CD4-positive, alpha-beta T cell treated with Interferon alpha-2 for 1 hour (primary cell): ENCODE data around the gene C2orf68.
"Not testable (repeated sequence)": the region's sequence is repeated elsewhere in the genome, so short reads cannot be mapped to it uniquely, and the experiment has no call there.

ENCODE experiments used
- DNase-seq, 2 donors: peaks; one replicate each; pipeline ENCODE4 v3.0.0-alpha.2; 2020 to 2022

Gene C2orf68, protein sequence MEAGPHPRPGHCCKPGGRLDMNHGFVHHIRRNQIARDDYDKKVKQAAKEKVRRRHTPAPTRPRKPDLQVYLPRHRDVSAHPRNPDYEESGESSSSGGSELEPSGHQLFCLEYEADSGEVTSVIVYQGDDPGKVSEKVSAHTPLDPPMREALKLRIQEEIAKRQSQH

DNA sequence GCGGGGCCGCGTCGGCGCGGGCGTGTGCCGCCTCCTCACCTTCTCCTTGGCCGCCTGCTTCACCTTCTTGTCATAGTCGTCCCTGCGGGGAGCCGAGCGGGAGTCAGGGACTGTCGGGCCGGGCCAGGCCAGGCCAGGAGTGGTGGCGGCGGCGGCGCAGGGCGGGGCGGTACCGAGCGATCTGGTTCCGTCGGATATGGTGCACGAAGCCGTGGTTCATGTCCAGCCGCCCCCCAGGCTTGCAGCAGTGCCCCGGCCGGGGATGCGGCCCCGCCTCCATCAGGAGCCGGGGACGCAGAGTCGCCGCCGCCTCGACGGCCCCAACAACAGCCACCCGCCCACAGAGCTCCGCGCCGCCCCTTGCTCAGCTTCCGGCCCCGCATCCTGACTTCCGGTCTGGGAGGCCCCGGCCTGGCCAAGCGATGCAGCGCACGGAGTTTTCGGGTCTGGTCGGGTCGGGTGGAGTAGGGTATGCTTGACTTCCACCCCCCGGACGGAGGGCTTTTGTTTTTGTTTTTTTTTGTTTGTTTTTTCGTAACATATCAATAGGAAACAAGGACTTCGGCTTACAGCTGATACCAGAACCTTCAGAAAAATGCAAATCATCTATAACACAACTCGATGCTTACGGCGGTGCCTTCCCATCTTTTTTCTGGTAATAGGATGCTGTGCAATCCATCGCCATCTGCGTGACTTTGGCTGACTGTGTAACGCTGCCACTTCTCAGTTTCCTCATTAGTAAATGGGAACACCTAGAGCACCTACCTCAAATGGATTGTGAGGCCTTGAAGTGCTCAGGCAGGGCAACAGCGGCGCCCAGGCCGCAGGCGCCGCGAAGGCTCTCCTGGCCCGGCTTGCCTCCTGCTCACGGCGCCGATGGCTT lies at the start of gene C2orf68:
Gene C2orf68 (minus strand): TSS at position 362 of the 883 bp plus-strand sequence. CDS start 82 bp downstream, at position 280.
- peak; percentile 80 to 86 for DNase-seq

DNA sequence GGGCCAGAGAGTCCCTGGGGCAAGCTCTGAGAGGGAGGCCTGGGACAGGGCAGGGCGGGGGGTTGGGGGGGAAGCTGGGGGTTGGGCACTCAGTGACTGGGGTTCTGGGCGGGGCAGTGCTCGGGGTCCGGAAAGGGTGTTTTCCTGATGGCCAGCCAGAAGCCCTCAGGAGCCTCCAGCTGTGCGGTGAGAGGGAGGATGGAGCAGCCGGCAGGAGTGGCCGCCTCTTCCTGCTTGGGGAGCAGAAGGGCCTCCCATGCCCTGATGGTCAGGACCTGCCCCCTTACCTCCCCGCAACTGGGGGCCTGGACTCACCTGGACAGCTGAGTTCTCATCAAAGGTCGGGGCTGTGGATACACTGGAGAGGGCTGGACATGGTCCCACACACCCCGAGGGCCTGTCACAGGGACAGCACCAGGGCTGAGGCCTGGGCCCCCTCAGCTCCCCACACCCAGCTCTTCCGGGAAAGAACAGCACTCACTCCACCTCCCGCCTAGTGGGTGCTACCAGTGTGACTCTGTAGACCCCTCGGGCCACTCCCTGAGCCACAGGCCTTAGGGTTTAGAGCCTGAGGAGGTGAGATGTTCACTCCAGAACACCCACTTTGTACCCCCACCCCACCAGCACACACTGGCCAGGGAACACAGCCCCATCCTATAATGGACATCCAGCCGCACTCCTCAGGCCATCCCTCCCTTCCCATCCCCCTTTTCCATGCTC lies 49.4 kb upstream of the C2orf68 start:
- DNase-seq = no peak

DNA sequence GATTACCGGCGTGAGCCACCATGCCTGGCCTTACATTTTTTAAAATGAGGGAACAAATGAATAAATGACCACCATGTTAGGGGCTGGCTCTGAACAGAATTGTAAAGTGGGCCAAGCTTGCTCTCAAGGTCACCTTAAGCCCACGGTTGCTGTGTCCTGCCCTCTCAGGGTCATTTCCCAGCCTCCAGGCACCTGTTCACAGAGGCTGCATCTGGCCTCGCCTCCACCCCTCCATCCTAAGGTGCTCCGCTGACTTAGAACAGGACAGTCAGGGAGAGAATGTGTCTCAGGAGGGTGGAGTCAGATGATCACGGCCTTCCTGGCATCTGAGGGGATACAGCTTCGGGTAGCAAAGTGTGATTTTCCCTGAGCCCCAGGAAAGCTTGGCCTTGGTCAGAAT lies 48.9 kb upstream of the C2orf68 start:
- no peak for DNase-seq

DNA sequence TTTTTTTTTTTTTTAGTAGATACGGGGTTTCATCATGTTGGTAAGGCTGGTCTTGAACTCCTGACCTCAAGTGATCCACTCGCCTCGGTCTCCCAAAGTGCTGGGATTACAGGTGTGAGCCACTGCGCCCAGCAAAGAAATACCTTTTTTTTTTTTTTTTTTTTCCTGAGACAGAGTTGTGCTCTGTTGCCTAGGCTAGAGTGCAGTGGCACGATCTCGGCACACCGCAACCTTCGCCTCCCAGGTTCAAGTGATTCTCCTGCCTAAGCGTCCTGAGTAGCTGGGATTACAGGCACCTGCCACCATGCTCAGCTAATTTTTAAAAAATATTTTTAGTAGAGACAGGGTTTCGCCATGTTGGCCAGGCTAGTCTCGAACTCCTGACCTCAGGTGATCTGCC lies 48.4 kb upstream of the C2orf68 start:
- DNase-seq = not testable (repeated sequence)

DNA sequence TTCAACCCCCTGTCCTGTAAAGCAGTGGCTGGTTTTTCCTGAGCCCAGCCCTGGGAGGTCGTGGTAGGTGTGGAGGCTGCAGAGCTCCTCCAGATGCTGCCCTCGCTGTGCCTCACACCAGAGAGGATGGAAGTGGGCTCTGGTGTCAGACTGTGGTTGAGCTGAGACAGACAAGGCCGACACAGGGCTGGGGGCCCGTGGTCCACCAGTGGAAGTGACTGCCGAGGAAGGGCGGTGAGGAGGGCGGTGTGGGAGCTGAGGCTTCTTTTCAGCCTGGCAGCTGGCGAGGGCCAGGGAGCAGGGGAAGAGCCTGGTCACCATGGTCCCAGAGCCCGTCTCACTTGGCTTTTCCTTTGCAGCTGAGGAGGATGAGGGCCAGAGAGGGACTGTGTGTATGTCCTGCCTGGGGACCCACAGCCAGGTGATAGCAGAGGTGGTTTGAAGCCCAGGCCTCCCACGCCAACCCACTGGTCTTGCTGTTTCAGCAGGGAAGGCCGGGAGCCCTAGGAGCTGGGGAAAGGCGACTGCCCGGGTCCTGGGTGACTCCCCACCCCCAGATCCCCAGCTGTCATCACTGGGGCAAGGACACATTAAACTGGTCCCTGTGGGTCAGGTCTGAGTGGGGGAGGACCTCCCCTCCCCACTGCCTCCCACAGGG lies 47.6 kb upstream of the C2orf68 start:
- no peak for DNase-seq

DNA sequence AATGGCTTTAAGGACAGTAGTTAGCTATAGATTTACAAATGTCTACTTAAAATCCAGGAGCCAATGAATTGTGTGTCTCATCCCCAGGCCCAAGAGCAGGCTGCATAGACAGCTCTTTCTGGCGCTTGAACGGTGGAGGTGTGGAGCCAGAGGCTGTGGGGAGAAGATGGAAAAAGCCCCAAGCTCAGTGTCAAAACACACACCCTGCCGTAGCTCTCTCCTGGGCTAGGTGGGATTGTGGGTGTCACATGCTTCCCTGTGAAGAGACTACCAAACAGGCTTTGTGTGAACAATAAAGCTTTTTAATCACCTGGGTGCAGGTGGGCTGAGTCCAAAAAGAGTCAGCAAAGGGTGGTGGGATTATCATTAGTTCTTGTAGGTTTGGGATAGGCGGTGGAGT lies 45.5 kb upstream of the C2orf68 start:
- DNase-seq = not testable (repeated sequence)

DNA sequence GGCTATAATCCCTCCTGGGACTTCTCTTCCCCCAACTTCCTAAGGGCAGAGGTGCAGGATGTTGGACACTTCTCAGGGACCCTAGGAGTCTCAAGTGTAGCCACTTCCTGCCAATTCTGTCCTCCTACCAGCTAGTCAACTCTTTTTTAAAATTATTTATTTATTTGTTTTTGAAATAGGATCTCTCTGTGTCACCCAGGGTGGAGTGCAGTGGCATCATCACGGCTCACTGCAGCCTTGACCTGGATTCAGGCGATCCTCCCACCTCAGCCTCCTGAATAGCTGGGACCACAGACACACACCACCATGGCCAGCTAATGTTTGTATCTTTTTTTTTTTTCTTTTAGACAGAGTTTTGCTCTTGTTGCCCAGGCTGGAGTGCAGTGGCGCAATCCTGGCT lies 44.6 kb upstream of the C2orf68 start:
- DNase-seq = no peak

DNA sequence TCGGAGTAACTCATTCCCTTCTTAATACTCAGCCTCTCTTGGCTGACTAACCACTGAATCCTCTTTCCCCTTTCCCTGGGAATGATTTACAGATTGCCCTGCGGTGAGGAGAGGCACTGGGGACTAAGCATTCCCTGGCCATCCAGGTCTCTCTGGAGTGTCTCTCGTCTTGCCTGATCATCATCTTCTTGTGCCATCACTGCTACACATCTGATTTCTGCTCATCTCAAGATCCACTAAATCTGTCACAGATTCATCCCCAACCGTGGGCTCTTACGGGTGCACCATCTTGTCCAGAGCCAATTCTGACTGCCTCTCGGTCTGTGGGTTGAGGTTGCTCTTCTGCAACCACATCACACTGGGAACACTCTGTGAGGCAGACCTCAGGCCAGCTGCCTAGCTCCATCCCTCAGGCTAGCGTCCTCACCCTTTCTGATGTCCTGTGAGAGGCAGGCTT lies 44.1 kb upstream of the C2orf68 start:
- DNase-seq = no peak

DNA sequence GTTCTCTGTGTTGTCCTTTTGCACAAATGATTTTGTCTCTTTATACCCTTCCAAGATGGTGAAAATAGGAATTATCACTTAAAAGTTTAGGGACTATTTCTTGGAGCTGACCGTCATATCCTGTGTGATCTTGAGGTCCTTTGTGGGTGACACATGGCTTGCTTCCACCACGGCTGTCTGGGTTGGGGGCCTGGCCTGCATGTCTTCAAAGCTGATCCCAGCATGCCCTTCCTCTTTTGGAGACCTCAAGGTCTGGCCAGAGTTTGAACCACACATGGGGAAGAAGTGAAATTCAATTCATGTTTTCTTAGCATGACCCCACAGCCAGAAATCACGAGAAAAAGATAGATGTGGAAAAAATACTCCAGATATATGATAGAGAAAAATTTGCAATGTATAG lies 42.1 kb upstream of the C2orf68 start:
- no peak for DNase-seq

DNA sequence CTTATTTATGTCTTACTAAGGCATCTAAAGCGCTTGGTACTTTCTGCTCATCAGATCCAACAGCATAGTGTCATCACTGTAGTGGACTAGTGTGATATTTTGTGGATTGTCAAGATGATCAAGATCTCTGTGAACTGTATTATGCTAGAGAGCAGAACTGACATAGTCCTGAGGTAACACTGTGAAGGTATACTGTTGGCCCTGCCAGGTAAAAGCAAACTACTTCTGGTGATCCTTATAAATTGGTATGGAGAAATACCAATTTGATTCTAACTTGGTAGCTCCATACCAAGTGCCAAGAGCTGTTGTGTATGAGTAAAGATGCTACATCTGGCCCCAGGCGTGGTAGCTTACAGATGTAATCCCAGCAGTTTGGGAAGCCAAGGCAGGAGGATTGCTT lies 40.2 kb upstream of the C2orf68 start:
- no peak for DNase-seq

DNA sequence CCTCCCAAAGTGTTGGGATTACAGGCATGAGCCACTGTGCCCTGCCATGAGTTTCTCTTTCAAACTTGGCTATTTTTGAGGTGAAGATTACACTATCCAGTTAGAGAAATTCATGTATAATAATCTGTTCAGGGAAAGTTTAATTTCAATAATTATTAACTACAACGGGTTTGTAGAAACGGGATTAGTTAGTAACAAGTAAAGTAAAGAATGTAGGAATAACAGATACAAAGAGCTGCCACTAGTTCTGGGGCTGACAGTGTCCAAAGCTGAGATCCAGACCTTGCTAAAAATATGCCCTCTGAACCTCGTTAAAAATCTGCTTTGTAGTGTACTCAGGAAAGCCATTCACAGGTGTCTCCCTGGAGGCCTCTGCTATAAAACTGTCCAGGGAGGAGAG lies 39.2 kb upstream of the C2orf68 start:
- DNase-seq = no peak

DNA sequence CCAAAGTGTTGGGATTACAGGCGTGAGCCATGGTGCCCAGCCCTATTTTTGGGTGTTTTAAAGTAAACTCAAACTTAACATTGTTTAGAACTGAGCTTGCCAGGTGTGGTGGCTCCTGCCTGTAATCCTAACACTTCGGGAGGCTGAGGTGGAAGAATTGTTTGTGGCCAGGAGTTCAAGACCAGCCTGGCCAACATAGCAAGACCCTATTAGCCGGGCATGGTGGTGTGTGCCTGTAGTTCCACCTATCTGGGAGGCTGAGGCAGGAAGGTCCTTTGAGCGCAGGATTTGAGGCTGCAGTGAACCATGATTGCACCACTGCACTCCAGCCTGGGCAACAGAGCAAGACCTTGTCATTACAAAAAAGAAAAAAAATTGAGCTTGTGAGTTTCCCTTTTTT lies 38.6 kb upstream of the C2orf68 start:
- DNase-seq = no peak

DNA sequence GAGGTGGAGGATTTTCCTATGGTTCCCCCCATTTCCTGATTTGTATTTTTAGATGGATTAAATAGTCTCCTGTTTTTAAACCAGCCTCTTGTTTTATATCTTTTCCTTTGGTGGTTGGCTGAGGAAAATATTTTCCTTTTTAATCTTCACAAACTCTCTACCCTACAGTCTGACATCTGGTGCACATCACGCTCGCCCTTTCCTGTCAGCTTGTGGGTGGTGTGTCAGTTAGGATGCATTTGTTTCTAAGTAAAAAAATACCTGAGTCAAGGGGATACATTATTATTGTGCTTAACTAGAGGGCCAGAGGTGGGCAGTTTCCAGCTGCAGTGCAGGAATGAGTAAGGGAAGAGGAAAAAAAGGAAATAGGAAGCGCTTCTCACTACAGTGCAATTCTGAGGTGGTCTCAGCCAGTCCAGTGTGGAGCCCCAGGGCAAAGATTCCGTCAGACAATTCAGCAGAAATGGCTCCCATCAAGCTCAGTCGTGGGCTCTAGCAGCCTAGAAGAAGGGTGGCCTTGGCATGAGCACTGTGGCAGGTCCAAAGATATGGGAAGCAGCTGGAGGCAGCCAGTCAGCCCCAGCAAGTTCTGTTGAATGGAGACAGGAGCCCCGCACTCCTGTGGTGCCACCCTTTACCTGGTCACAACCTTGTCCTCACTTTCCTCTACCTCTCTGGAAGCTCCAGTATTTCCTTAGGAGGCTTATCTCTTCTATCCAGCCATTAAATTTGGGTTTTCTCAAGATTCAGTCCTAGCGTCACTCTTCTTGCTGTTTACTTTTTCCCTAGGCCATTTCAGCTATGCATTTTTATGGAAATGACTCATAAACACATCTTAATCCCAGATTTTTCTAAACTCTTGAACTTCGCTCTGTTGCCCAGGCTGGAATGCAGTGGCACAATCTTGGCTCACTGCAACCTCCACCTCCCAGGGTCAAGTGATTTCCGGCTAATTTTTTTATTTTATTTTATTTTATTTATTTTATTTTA lies 37.6 kb upstream of the C2orf68 start:
- no peak for DNase-seq

DNA sequence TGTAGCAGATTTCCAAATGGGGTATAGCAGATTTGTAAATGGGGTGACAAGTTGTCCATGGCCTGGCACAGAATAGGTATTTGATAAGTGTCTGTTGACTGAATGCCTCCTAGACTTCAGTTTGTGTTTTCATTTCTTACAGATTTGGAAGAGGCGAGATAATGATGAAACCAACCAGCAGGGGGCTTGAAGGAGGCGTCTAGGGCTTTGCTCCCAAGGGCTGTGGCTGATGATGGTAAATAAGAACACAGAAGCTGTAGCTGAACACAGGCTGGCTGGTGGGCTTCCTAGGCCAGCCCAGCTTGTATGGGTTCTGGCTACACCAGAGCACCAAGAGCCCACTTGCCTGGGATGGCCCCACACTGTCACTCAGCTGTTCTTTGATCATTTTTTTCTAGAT lies 36.8 kb upstream of the C2orf68 start:
- peak in 1 of 2 donors; percentile 8 for DNase-seq

DNA sequence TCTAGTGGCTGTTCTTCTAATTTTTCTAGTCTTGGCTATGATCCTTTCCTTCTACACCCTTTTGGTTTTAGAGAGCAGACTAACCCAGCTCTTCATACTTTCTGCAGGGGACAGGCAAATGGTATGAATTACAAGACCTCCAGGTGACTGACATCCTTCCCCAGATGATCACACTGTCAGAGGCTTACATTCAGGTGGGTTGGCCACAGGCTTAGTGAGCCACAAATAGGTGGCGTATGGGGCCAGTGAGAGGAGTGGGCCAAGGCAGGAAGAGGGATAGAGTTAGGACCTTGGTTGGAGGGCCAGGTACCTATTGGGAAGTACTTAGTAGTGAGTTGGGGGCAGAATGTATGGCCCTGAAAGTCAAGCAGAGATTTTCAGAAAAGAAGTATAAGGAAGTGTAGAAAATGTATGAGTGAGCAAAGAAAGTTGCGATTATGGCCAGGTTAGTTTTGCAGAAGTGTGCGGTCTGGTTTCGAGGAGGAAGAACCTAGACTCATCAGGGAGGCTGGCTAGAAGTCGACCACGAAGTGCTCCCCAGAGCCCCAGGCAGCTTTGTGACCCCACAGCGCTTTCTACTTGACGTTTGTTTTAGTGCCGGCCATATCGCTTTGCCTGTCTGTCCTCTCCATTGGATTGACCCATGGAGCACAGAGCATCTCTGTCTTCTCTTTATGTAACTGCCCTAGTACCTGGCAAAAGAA lies 36.1 kb upstream of the C2orf68 start:
- DNase-seq = peak in 1 of 2 donors; percentile 21

DNA sequence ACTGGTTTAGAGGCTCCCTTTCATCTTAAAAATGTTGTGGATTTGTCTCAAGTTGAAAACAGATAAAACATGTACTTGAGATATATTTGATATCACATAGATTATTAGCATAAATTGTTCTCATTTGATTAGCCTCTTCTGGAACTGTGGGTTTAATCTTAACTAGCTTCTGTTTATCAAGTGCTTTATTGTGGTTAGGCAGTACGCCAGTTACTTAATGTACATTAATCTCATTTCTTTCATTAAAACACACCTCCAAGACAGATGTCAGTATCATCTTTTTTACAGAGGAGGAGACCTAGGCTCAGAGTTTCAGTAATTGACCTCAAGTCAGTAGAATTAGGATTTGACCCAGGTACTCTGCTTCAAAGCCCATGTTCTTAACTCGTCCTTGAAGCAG lies 34.3 kb upstream of the C2orf68 start:
- DNase-seq = no peak

DNA sequence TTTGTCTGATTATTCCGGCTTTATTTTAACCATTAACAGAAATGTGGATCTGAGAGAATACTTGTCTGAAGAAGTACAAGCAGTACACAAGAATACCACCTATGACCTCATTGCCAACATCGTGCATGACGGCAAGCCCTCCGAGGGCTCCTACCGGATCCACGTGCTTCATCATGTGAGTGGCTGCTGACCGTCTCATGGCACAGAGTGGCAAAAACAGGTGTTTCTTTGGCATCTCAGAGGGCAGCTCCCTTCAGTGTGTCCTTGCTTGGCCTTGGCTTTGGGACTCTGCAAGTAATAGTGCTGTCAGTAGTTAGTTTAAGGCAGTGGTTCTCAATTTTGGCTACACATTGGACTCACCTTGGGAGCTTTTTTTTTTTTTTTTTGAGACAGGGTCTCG lies 33.0 kb upstream of the C2orf68 start:
- no peak for DNase-seq

DNA sequence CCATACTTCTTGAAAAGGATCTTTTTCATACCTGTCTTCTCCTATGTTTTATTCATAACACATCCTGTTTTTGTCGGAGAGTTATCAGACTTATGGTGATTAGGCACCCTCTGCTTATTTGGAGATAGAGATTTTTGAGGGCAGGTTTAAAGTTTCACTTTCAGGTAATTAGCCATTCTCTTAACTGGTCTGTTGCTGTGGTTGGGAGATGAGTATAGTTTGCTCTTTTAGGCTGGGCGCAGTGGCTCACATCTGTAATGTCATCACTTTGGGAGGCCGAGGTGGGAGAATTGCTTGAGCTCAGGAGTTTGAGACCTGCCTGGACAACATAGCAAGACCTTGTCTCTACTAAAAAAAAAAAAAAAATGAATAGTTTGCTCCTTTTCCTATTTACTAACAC lies 30.9 kb upstream of the C2orf68 start:
- DNase-seq = peak in 1 of 2 donors; percentile 37

DNA sequence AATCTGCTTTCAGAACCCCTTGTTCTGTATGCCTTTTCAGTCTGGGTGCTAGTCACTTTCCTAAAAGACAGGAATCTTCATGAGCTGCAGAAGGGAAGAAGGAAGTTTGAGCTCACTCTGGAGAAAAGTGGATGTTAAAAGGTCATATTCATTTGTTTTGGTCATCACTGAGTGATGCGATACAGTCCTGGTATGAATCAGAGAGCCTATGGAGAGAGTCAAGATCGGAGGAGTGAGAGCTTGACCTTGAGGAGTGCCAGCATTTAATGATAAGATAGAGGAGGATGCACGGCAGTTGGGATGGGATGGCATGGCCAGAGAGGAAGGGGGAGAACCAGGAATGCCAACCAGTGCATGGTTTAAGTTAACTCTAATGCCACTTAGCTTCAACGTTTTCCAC lies 23.8 kb upstream of the C2orf68 start:
- DNase-seq = no peak

DNA sequence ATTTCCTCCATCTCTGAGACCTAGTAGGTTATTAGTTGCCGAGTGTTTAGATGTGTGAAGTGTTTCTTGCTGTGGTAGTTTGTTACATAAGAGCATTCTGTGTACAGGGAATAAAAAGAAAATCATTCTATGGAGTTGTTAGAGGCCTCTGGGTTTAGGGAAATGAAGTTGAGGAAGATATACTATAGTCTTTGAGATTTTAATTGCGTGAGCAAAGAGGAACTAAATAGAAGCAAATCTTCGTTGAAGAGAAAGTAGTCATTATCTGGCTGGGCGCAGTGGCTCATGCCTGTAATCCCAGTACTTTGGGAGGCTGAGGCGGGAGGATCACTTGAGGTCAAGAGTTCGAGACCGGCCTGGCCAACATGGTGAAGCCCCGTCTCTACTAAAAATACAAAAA lies 23.1 kb upstream of the C2orf68 start:
- DNase-seq = no peak

DNA sequence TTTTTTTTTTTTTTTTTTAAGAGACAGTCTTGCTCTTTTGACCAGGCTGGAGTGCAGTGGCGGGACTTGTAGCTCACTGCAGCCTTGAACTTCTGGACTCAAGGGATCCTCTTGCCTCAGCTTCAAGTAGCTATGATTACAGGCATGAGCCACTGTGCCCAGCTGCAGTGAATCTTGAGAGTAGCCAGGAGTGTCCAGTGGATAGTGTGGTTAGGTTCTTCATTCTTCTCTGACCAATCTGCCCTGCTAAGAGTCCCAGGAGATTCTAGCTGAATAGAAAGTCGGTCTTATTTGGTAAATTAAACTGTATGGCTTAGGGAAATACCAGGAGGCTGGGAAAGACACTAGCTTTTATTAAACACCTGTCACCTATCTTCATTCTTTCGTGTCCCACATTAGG lies 19.4 kb upstream of the C2orf68 start:
- DNase-seq = no peak
